ENCODE data around the gene PCSK9. TPM values are rescaled to one million over a fixed set of nuclear protein-coding genes. Genes with fewer than 3 reads are reported as not detected.
"Not testable (repeated sequence)": the region's sequence is repeated elsewhere in the genome, so short reads cannot be mapped to it uniquely, and the experiment has no call there.

PCSK9 gene
- total and polyA plus RNA-seq, 12 donors, result under 0.01 to 0.07 (median 0.05) TPM; not detected in 9

DNA sequence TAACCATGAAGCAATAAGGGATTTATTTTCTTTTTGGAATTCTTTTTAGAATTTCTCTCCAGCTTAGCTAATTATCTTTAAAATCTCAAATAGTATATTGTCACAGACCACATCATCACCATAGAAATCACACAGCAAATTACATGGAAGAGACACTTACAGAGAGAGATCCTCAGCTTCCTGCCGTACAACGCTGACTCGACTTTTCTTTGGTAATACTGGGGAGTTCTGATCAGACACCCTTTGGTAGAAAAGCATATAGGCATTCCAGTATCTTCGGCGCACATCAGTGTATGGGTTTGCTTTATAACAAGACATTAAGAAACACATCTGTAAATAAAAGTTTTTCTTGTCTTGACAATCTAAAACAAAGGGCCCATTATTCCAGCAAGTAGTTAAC lies 55.7 kb downstream of the PCSK9 start:
- no peak for ATAC-seq
- peaks cover 0 to 100% (median 87%) of the 10 kb centered on the region in 9 donors for H3K36me3 ChIP-seq
- no peaks in the 10 kb centered on the region for H3K4me1 ChIP-seq
- H3K27ac ChIP-seq, result no peak overlapping the region
- no peaks in the 10 kb centered on the region for H3K27me3 ChIP-seq
- H3K4me3 ChIP-seq, result no peak overlapping the region
- 94% methylated on average over 5 of the region's 5 CpGs for WGBS, 2 donors
- TF ChIP-seq, protein P1, sequence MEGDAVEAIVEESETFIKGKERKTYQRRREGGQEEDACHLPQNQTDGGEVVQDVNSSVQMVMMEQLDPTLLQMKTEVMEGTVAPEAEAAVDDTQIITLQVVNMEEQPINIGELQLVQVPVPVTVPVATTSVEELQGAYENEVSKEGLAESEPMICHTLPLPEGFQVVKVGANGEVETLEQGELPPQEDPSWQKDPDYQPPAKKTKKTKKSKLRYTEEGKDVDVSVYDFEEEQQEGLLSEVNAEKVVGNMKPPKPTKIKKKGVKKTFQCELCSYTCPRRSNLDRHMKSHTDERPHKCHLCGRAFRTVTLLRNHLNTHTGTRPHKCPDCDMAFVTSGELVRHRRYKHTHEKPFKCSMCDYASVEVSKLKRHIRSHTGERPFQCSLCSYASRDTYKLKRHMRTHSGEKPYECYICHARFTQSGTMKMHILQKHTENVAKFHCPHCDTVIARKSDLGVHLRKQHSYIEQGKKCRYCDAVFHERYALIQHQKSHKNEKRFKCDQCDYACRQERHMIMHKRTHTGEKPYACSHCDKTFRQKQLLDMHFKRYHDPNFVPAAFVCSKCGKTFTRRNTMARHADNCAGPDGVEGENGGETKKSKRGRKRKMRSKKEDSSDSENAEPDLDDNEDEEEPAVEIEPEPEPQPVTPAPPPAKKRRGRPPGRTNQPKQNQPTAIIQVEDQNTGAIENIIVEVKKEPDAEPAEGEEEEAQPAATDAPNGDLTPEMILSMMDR (IDR thresholded peaks at IDR 0.05), result no peak
- no peak for DNase-seq
- intact Hi-C loops (cut with DNase I), result no loop called here
- no peaks in the 10 kb centered on the region for H3K9me3 ChIP-seq

DNA sequence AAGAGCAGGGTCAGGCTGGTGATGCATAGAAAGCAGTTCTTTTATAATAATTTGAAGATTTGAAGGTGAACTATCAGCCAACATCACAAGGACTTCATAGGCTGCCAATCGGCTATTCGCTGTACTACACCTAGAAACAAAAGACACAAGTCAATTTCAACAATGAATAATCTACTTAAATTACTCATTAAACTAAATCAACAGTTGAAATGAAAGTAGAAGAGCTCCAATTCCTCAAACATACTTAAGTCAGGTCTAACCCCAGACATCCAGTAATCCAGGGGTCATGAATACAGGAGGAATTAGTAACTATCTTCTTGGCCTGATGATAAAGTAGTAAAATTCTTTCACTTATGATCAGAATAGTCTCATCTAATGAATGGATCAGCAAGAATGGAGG lies 64.5 kb downstream of the PCSK9 start:
- TF ChIP-seq, protein P1 (IDR thresholded peaks at IDR 0.05), result no peak
- Histone ChIP-seq H3K27ac (no peak overlapping the region), H3K4me3 (no peak overlapping the region), H3K4me1 (no peaks in the 10 kb centered on the region), H3K36me3 (peaks cover 0 to 100% (median 72%) of the 10 kb centered on the region in 9 donors), H3K27me3 (no peaks in the 10 kb centered on the region), H3K9me3 (no peaks in the 10 kb centered on the region)
- no peak for DNase-seq
- ATAC-seq, result no peak
- 97 to 100% methylated on average over 2 of the region's 2 CpGs for WGBS, 2 donors
- intact Hi-C loops (cut with DNase I), result no loop called here

DNA sequence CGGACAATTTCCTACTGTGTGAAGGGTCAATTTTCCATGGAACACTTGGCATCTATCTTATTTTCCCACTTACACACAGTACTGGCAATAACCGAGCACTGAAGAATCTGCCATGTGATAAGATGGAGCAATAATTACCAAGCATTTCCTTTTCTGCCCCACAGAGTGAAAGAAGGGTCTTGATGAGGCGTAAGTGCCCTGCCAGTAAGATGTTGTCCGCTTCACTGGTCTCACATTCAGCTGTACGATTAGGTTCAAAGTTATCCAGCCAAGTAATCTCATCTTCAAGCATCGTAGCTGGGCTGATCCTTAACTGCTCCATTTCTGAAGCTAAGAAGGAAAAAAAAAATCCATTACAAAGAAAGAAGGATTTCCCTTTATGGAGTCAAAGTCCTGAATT lies 67.8 kb downstream of the PCSK9 start:
- Histone ChIP-seq H3K36me3 (peaks cover 0 to 100% (median 69%) of the 10 kb centered on the region in 9 donors), H3K27ac (no peak overlapping the region), H3K4me1 (no peaks in the 10 kb centered on the region), H3K4me3 (no peak overlapping the region), H3K27me3 (no peaks in the 10 kb centered on the region), H3K9me3 (peaks cover 0 to 1% (median 0%) of the 10 kb centered on the region in 11 donors)
- whole genome bisulfite sequencing, 2 donors, result 75 to 77% methylated on average over 6 of the region's 6 CpGs
- intact Hi-C loops (cut with DNase I), result no loop called here
- ATAC-seq, result no peak
- DNase-seq, result no peak
- TF ChIP-seq, protein P1 (IDR thresholded peaks at IDR 0.05), result no peak

DNA sequence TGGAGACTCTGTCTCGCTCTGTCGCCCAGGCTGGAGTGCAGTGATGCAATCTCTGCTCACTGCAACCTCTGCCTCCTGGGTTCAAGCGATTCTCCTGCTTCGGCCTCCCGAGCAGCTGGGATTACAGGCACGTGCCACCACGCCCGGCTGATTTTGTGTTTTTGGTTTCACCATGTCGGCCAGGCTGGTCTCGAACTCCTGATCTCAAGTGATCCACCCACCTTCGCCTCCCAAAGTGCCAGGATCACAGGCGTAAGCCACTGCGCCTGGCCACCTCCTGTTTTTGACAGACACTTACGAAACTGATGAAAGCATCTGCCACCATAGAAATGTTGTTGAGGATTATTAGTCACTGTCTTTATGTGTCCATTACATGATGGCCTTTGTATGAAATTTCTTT lies 69.7 kb downstream of the PCSK9 start:
- H3K27me3 ChIP-seq; H3K4me3 ChIP-seq; H3K27ac ChIP-seq; DNase-seq; H3K9me3 ChIP-seq; intact Hi-C loops (cut with DNase I); H3K4me1 ChIP-seq; ATAC-seq: not testable (repeated sequence)
- 96 to 97% methylated on average over 14 of the region's 14 CpGs for WGBS, 2 donors
- H3K36me3 ChIP-seq, result peaks cover 0 to 100% (median 69%) of the 10 kb centered on the region in 9 donors

Other genes starting within 250 kb of the PCSK9 start
- gene TTC22, start 238.2 kb upstream of the PCSK9 start, total RNA-seq, result 1 to 10 TPM in 1 of 10 donors, under 1 TPM in 4, not detected in 5; 0.13 to 1.0 (median 0.17) TPM
- under 1 TPM; 0.06 to 0.15 TPM for gene TTC22, start 238.2 kb upstream of the PCSK9 start, polyA plus RNA-seq
- 10 to 100 TPM; 12.6 to 36.0 (median 15.0) TPM for gene DHCR24, start 152.4 kb upstream of the PCSK9 start, total RNA-seq
- gene DHCR24, start 152.4 kb upstream of the PCSK9 start, polyA plus RNA-seq, result 10 to 100 TPM in 1 of 2 donors, 1 to 10 TPM in 1; 3.3 to 70.6 TPM
- under 1 TPM in 1 of 10 donors, not detected in 9; 0.37 TPM for gene TMEM61, start 58.9 kb upstream of the PCSK9 start, total RNA-seq
- gene TMEM61, start 58.9 kb upstream of the PCSK9 start, polyA plus RNA-seq, result under 1 TPM in 1 of 2 donors, not detected in 1; 0.03 TPM
- not detected for gene BSND, start 40.6 kb upstream of the PCSK9 start, total RNA-seq
- not detected for gene BSND, start 40.6 kb upstream of the PCSK9 start, polyA plus RNA-seq
- 10 to 100 TPM; 31.4 to 49.7 (median 42.5) TPM for gene USP24, start 175.8 kb downstream of the PCSK9 start, total RNA-seq
- gene USP24, start 175.8 kb downstream of the PCSK9 start, polyA plus RNA-seq, result 10 to 100 TPM in 1 of 2 donors, 1 to 10 TPM in 1; 7.1 to 13.4 TPM

Data from heart right ventricle (tissue), 16 donors.